ENCODE measurements around the gene OR10C1. TPM values are rescaled to one million over a fixed set of nuclear protein-coding genes. Genes with fewer than 3 reads are reported as not detected.

OR10C1 gene
- total RNA-seq, 1 donor from 2014 or later: not detected

DNA sequence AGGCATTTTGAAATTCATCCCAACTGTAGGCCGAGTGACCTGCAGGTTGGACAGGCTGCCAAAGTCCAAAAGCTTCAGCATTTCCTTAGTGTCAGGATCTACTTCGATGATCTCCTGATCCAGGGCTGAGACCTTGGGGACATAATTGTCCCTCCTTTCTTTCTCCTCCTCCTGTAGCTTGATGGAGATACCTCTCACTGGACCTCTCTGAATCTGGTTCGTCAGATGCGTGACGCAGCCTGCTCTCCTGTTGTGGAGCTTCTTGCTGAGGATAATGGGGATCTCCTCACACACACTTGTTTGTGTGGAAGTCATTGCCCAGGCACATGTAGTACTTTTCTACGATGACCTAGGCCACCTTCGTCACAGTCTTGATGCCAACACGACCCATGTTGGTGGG lies 50.2 kb downstream of the OR10C1 start:
- TF ChIP-seq, protein P1, sequence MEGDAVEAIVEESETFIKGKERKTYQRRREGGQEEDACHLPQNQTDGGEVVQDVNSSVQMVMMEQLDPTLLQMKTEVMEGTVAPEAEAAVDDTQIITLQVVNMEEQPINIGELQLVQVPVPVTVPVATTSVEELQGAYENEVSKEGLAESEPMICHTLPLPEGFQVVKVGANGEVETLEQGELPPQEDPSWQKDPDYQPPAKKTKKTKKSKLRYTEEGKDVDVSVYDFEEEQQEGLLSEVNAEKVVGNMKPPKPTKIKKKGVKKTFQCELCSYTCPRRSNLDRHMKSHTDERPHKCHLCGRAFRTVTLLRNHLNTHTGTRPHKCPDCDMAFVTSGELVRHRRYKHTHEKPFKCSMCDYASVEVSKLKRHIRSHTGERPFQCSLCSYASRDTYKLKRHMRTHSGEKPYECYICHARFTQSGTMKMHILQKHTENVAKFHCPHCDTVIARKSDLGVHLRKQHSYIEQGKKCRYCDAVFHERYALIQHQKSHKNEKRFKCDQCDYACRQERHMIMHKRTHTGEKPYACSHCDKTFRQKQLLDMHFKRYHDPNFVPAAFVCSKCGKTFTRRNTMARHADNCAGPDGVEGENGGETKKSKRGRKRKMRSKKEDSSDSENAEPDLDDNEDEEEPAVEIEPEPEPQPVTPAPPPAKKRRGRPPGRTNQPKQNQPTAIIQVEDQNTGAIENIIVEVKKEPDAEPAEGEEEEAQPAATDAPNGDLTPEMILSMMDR (IDR thresholded peaks at IDR 0.05; ENCODE audit: borderline replicate concordance): no peak
- intact Hi-C loops (cut with micrococcal nuclease): no loop called here
- H3K9me3 ChIP-seq (replicated peaks): no peaks in the 10 kb centered on the region
- peaks cover 1% of the 10 kb centered on the region for H3K27me3 ChIP-seq (ENCODE audit: low read depth)
- no peak for DNase-seq
- no peak overlapping the region for H3K27ac ChIP-seq (replicated peaks)
- no peaks in the 10 kb centered on the region for H3K36me3 ChIP-seq
- H3K4me3 ChIP-seq: no peak overlapping the region
- H3K4me1 ChIP-seq: no peaks in the 10 kb centered on the region

DNA sequence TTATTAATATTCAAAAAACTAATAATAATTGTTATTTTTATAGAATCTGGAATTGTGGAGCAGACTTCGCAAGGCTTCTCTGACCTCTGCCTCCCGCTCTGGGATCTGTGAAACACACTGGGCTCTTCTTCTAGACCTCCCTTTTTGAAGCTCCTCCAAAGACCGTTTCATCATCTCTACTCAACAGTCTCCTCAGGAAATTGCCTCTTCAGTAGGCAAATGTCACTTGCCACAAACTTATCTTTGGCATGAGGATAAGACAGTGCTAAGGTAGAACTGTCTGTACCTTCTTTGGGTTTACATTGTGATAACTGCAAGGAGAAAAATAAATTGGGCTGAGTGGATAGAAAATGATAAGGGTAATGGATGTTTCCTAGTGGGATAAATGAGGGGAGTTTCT lies 50.9 kb downstream of the OR10C1 start:
- intact Hi-C loops (cut with micrococcal nuclease): no loop called here

DNA sequence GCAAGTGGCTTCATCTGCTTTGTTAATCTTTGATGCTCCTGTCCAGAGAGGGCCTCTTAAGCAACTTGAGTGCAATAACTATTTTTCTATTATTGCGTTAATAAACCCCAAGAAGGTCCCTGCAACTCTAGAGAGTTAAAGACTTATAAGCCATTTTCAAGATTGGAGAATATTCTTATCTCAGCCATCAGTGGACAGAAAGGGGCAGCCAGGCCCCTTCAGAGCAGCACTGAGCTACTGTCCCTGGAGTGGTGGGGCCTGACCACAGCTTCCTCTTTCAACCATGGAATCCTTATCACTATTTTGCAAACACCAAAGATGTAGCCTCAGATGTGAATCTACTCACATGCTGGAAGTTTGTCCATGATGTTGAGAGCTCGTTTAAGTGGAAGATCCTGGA lies 51.4 kb downstream of the OR10C1 start:
- DNase-seq: no peak
- intact Hi-C loops (cut with micrococcal nuclease): no loop called here
- Histone ChIP-seq H3K4me1 (no peaks in the 10 kb centered on the region), H3K4me3 (no peak overlapping the region), H3K9me3 (replicated peaks) (no peaks in the 10 kb centered on the region), H3K36me3 (no peaks in the 10 kb centered on the region), H3K27ac (replicated peaks) (no peak overlapping the region), H3K27me3 (ENCODE audit: low read depth) (peaks cover under 1% of the 10 kb centered on the region)
- TF ChIP-seq, protein P1 (IDR thresholded peaks at IDR 0.05; ENCODE audit: borderline replicate concordance): no peak

More for the DNA sequence above, 50.9 kb downstream of the OR10C1 start:
- Histone ChIP-seq H3K4me3 (no peak overlapping the region), H3K27me3 (ENCODE audit: low read depth) (no peaks in the 10 kb centered on the region), H3K4me1 (no peaks in the 10 kb centered on the region), H3K9me3 (replicated peaks) (no peaks in the 10 kb centered on the region), H3K36me3 (no peaks in the 10 kb centered on the region), H3K27ac (replicated peaks) (no peak overlapping the region)
- no peak for DNase-seq
- TF ChIP-seq, protein P1 (IDR thresholded peaks at IDR 0.05; ENCODE audit: borderline replicate concordance): no peak

Other genes with a start within 250 kb of the OR10C1 start
- not detected for gene OR14J1, start 137.6 kb upstream of the OR10C1 start, total RNA-seq
- gene OR5V1, start 70.4 kb upstream of the OR10C1 start, total RNA-seq: not detected
- gene OR12D3, start 64.0 kb upstream of the OR10C1 start, total RNA-seq: not detected
- gene OR12D2, start 43.7 kb upstream of the OR10C1 start, total RNA-seq: not detected
- not detected for gene OR12D1, start 24.4 kb upstream of the OR10C1 start, total RNA-seq
- not detected for gene OR11A1, start 17.8 kb downstream of the OR10C1 start, total RNA-seq
- gene OR2H1, start 17.8 kb downstream of the OR10C1 start, total RNA-seq: not detected
- gene MAS1L, start 48.6 kb downstream of the OR10C1 start, total RNA-seq: not detected
- gene UBD, start 120.4 kb downstream of the OR10C1 start, total RNA-seq: not detected
- gene OR2H2, start 145.8 kb downstream of the OR10C1 start, total RNA-seq: not detected
- gene GABBR1, start 193.9 kb downstream of the OR10C1 start, total RNA-seq: 19.3 TPM
- gene MOG, start 217.8 kb downstream of the OR10C1 start, total RNA-seq: 14.7 TPM
- gene ZFP57, start 241.8 kb downstream of the OR10C1 start, total RNA-seq: not detected